Measurements from ENCODE around the gene LCE5A.

The LCE5A gene

GRCh38 chr1:152514715-152515433 lies 4.3 kb downstream of the LCE5A start:
- H3K4me3 ChIP-seq (ENCODE audit: control insufficient read depth, low read depth, low read length), result no peak overlapping the region
- no peak for TF ChIP-seq CTCF (IDR thresholded peaks at IDR 0.05; ENCODE audit: control insufficient read depth, insufficient read depth, low read depth, low read length, missing control alignments)
- no peak for DNase-seq (ENCODE audit: low read depth)

- H3K4me3 ChIP-seq (ENCODE audit: control insufficient read depth, low read depth, low read length), result no peak overlapping the region
- no peak for DNase-seq (ENCODE audit: low read depth)
- TF ChIP-seq CTCF (IDR thresholded peaks at IDR 0.05; ENCODE audit: control insufficient read depth, insufficient read depth, low read depth, low read length, missing control alignments), result no peak
These were observed 4.8 kb downstream of the LCE5A start for GRCh38 chr1:152515434-152515783.

- no peak for TF ChIP-seq CTCF (IDR thresholded peaks at IDR 0.05; ENCODE audit: control insufficient read depth, insufficient read depth, low read depth, low read length, missing control alignments)
- DNase-seq (ENCODE audit: low read depth), result no peak
- no peak overlapping the region for H3K4me3 ChIP-seq (ENCODE audit: control insufficient read depth, low read depth, low read length)
These were observed 5.5 kb downstream of the LCE5A start for GRCh38 chr1:152516082-152516481.

- H3K4me3 ChIP-seq (ENCODE audit: control insufficient read depth, low read depth, low read length), result no peak overlapping the region
- TF ChIP-seq CTCF (IDR thresholded peaks at IDR 0.05; ENCODE audit: control insufficient read depth, insufficient read depth, low read depth, low read length, missing control alignments), result no peak
- DNase-seq (ENCODE audit: low read depth), result no peak
These were observed 6.7 kb downstream of the LCE5A start for GRCh38 chr1:152517237-152517811.

- no peak for TF ChIP-seq CTCF (IDR thresholded peaks at IDR 0.05; ENCODE audit: control insufficient read depth, insufficient read depth, low read depth, low read length, missing control alignments)
- no peak for DNase-seq (ENCODE audit: low read depth)
- H3K4me3 ChIP-seq (ENCODE audit: control insufficient read depth, low read depth, low read length), result no peak overlapping the region
These were observed 9.2 kb downstream of the LCE5A start for GRCh38 chr1:152519851-152520250.

GRCh38 chr1:152520561-152521090 lies 10.0 kb downstream of the LCE5A start:
- DNase-seq (ENCODE audit: low read depth), result no peak
- no peak overlapping the region for H3K4me3 ChIP-seq (ENCODE audit: control insufficient read depth, low read depth, low read length)
- no peak for TF ChIP-seq CTCF (IDR thresholded peaks at IDR 0.05; ENCODE audit: control insufficient read depth, insufficient read depth, low read depth, low read length, missing control alignments)

Measured in AG09309 (cell line).